ENCODE results near the gene WDR44.

DNA sequence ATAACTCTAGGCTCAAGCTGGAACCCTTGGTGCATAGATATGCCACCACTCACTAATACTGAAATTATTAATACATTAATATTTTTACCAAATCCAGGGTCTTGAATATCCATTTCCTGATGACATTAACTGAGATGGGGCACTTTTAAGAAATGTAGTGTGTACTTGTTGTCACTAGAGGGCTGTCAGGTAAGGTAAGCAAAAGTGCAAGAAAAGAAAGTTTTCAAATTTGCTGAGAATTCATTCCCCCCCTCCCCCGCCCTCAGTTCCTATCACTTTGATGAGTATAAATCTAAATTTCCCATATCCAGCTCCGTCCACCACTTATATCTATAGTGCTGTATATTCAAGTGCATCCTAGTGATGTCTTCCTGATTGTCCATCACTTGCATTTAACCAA lies 20.5 kb upstream of the WDR44 start:
- TF ChIP-seq, protein P1, sequence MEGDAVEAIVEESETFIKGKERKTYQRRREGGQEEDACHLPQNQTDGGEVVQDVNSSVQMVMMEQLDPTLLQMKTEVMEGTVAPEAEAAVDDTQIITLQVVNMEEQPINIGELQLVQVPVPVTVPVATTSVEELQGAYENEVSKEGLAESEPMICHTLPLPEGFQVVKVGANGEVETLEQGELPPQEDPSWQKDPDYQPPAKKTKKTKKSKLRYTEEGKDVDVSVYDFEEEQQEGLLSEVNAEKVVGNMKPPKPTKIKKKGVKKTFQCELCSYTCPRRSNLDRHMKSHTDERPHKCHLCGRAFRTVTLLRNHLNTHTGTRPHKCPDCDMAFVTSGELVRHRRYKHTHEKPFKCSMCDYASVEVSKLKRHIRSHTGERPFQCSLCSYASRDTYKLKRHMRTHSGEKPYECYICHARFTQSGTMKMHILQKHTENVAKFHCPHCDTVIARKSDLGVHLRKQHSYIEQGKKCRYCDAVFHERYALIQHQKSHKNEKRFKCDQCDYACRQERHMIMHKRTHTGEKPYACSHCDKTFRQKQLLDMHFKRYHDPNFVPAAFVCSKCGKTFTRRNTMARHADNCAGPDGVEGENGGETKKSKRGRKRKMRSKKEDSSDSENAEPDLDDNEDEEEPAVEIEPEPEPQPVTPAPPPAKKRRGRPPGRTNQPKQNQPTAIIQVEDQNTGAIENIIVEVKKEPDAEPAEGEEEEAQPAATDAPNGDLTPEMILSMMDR (IDR thresholded peaks at IDR 0.05), result peak; percentile 39
- no peak for TF ChIP-seq EZH2 (IDR thresholded peaks at IDR 0.05; ENCODE audit: borderline replicate concordance, insufficient read depth, low read depth, low read length, poor library complexity, severe bottlenecking)
